Retinal pigment epithelial cell (primary cell): ENCODE results near the gene SLC29A1.

Source experiments
- DNase-seq: peaks from one replicate; pipeline ENCODE4 v3.0.0-alpha.2; 2010; ENCODE audit warnings: low read depth
- H3K4me3 ChIP-seq: 2 replicates; pipeline ENCODE4 v1.5.1; 2011; ENCODE audit warnings: mild to moderate bottlenecking, low read length, control low read depth, moderate library complexity
- CTCF ChIP-seq: conservative IDR thresholded peaks from 2 replicates; pipeline ENCODE4 v1.5.1; 2011; ENCODE audit warnings: low read depth, low read length, control low read depth, inconsistent platforms

Gene SLC29A1

GRCh38 chr6:44203955-44204354 is 19.4 kb upstream of the SLC29A1 start:
- no peak for DNase-seq
- no peak overlapping the region for H3K4me3 ChIP-seq
- no peak for TF ChIP-seq CTCF

GRCh38 chr6:44207966-44208365 is 15.4 kb upstream of the SLC29A1 start:
- TF ChIP-seq CTCF, result no peak
- no peak overlapping the region for H3K4me3 ChIP-seq
- DNase-seq, result no peak

GRCh38 chr6:44211284-44211683 is 12.1 kb upstream of the SLC29A1 start:
- TF ChIP-seq CTCF, result no peak

GRCh38 chr6:44214307-44214706 is 9.1 kb upstream of the SLC29A1 start:
- no peak overlapping the region for H3K4me3 ChIP-seq
- TF ChIP-seq CTCF, result no peak
- DNase-seq, result no peak

More at GRCh38 chr6:44211284-44211683, 12.1 kb upstream of the SLC29A1 start:
- no peak overlapping the region for H3K4me3 ChIP-seq
- no peak for DNase-seq

GRCh38 chr6:44216677-44217331 is 6.6 kb upstream of the SLC29A1 start, which contains the start of gene MYMX:
Gene MYMX (plus strand): TSS chr6:44216926. CDS start chr6:44217472, 546 bp downstream.
- DNase-seq, result no peak
- no peak for TF ChIP-seq CTCF
- no peak within 1 kb of the TSS for H3K4me3 ChIP-seq

- H3K4me3 ChIP-seq, result no peak overlapping the region
- no peak for TF ChIP-seq CTCF
- no peak for DNase-seq
Observed at GRCh38 chr6:44217332-44218143, 5.9 kb upstream of the SLC29A1 start.
